CD14-positive monocyte (primary cell): ENCODE measurements around the gene ANO2. TPM values are rescaled to one million over a fixed set of nuclear protein-coding genes. Genes with fewer than 3 reads are reported as not detected.

Experiments used
- DNase-seq, 3 donors: peaks; one replicate each; pipeline ENCODE4 v3.0.0-alpha.2; 2011 to 2022
- H2AFZ ChIP-seq: 2 replicates; pipeline ENCODE4 v1.6.0; 2012; ENCODE audit warnings: mild to moderate bottlenecking, low read depth, low read length, inconsistent platforms; ENCODE audit not compliant: insufficient read depth, poor library complexity, severe bottlenecking
- H3K27ac ChIP-seq, 2 donors: 1 replicate in 1 of 2; 2 replicates in 1 of 2; pipeline ENCODE4 v1.5.1; 2012 to 2013; ENCODE audit warnings: low read length in 2 of 2, control low read depth in 1 of 2, inconsistent platforms in 1 of 2, low read depth in 1 of 2, mild to moderate bottlenecking in 1 of 2
- H3K27me3 ChIP-seq, 2 donors: one replicate each; pipeline versions ENCODE4 v1.6.0 to v1.6.1; 2011 to 2013; ENCODE audit warnings: low read length in 2 of 2; ENCODE audit not compliant: control insufficient read depth in 2 of 2, insufficient read depth in 2 of 2
- H3K36me3 ChIP-seq, 2 donors: replicated peaks in 1 of 2; 1 replicate in 1 of 2; 2 replicates in 1 of 2; pipeline versions ENCODE4 v1.5.1 to v1.6.1; 2012 to 2013; ENCODE audit warnings: low read length in 2 of 2, control low read depth in 1 of 2, inconsistent platforms in 1 of 2, mild to moderate bottlenecking in 1 of 2; ENCODE audit not compliant: insufficient read depth in 2 of 2, control insufficient read depth in 1 of 2
- H3K4me1 ChIP-seq, 2 donors: 1 replicate in 1 of 2; 2 replicates in 1 of 2; pipeline versions ENCODE4 v1.5.1 to v1.6.1; 2012 to 2013; ENCODE audit warnings: low read length in 2 of 2, control low read depth in 1 of 2, inconsistent platforms in 1 of 2, mild to moderate bottlenecking in 1 of 2, moderate library complexity in 1 of 2; ENCODE audit not compliant: insufficient read depth in 2 of 2, control insufficient read depth in 1 of 2
- H3K4me2 ChIP-seq: replicated peaks from 2 replicates; pipeline ENCODE3; 2012; ENCODE audit warnings: low read length, moderate library complexity, mild to moderate bottlenecking; ENCODE audit not compliant: poor library complexity, severe bottlenecking; ENCODE audit errors: extremely low read depth
- H3K4me3 ChIP-seq, 3 experiments: fragments of 200-600 bp in 1 of 3; sonication (generic) in 1 of 3; replicated peaks in 1 of 3; 1 replicate in 2 of 3; 2 replicates in 1 of 3; pipeline ENCODE4 v1.5.1; 2011 to 2013; ENCODE audit warnings: low read length in 3 of 3, mild to moderate bottlenecking in 3 of 3, control low read depth in 2 of 3, low read depth in 2 of 3, inconsistent platforms in 1 of 3, moderate library complexity in 1 of 3
- H3K79me2 ChIP-seq: 2 replicates; pipeline ENCODE4 v1.6.0; 2012; ENCODE audit warnings: mild to moderate bottlenecking, control low read depth, inconsistent platforms, low read length, moderate library complexity; ENCODE audit not compliant: insufficient read depth
- H3K9ac ChIP-seq: 2 replicates; pipeline ENCODE4 v1.6.0; 2017; ENCODE audit warnings: low read length, mild to moderate bottlenecking; ENCODE audit not compliant: insufficient read depth, poor library complexity, severe bottlenecking
- H3K9me3 ChIP-seq, 2 donors: replicated peaks in 1 of 2; 1 replicate in 1 of 2; 2 replicates in 1 of 2; pipeline versions ENCODE4 v1.5.1 to v1.6.1; 2012 to 2013; ENCODE audit warnings: low read length in 2 of 2, control low read depth in 1 of 2; ENCODE audit not compliant: control insufficient read depth in 1 of 2, insufficient read depth in 1 of 2
- H4K20me1 ChIP-seq: 2 replicates; pipeline ENCODE4 v1.6.0; 2012; ENCODE audit warnings: mild to moderate bottlenecking, low read length, control low read depth, moderate library complexity; ENCODE audit not compliant: insufficient read depth
- H3K27ac Mint-ChIP-seq, 7 donors: one replicate each; pipeline ENCODE4 v1.8.0; 2020; ENCODE audit warnings: mild to moderate bottlenecking in 7 of 7, mixed read lengths in 7 of 7, moderate library complexity in 6 of 7, inconsistent platforms in 2 of 7
- H3K27me3 Mint-ChIP-seq, 3 donors: one replicate each; pipeline ENCODE4 v1.8.0; 2021 to 2022; ENCODE audit warnings: low read depth in 3 of 3, mild to moderate bottlenecking in 3 of 3, mixed read lengths in 3 of 3, moderate library complexity in 3 of 3, inconsistent platforms in 1 of 3
- H3K36me3 Mint-ChIP-seq, 2 donors: one replicate each; pipeline ENCODE4 v1.8.0; 2020; ENCODE audit warnings: mixed read lengths in 2 of 2, inconsistent platforms in 1 of 2, mild to moderate bottlenecking in 1 of 2
- H3K4me1 Mint-ChIP-seq: one replicate; pipeline ENCODE4 v1.8.0; 2020; ENCODE audit warnings: mild to moderate bottlenecking, mixed read lengths
- H3K4me3 Mint-ChIP-seq, 2 donors: one replicate each; pipeline ENCODE4 v1.8.0; 2020; ENCODE audit warnings: mild to moderate bottlenecking in 2 of 2, mixed read lengths in 2 of 2, moderate library complexity in 1 of 2
- H3K9me3 Mint-ChIP-seq, 7 donors: one replicate each; pipeline ENCODE4 v1.8.0; 2020 to 2022; ENCODE audit warnings: mixed read lengths in 7 of 7, mild to moderate bottlenecking in 6 of 7, moderate library complexity in 6 of 7, inconsistent platforms in 2 of 7
- CTCF ChIP-seq: fragments of 200-600 bp; IDR thresholded peaks from one replicate; pipeline ENCODE4 v1.8.0; 2022; ENCODE audit warnings: antibody characterized with exemption, mild to moderate bottlenecking
- WGBS: methylation state at CpG from one replicate; pipeline ENCODE4 v1.1.5; 2013; ENCODE audit warnings: missing lambda C conversion rate; ENCODE audit not compliant: insufficient coverage; 5-methylcytosine and 5-hydroxymethylcytosine counted together
- intact Hi-C, 2 donors: fragments of 100-400 bp; cut with micrococcal nuclease; formaldehyde crosslinking; loops; one replicate each; pipeline versions ENCODE4 v1.15.0 to v1.15.1; 2023
- polyA plus RNA-seq, 3 donors: library from polyadenylated mRNA; depleted of rRNA in 1 of 3; unstranded in 2 of 3; stranded (reverse) in 1 of 3; fragments of 300-500 nt in 2 of 3; fragments of >200 nt in 1 of 3; fragmentation: Illumina TruSeq in 2 of 3; gene quantifications; 1 replicate in 2 of 3; 2 replicates in 1 of 3; pipeline ENCODE4 v1.2.3, GENCODE V29; 2012 to 2021

ANO2 gene
- polyA plus RNA-seq, 3 donors = not detected

DNA sequence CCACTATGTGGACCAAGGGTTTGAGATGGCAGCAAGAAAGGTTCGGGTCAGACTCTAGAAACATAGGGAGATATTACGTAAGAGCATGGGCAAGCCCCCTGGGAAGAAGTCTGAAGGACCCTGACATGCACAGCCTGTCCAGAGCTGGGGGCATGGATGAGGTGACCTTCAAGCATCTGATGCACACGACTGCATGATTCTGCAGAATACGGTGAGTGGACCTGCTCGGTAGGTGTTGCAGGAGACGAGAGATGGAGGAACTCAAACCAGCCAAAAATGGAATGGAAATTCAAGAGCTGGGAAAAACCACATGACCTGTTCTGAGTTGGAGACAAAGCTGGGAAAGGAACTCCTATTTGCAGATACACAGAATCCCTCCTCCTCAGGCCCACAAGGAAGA lies 43.6 kb downstream of the ANO2 start:
- Mint-ChIP-seq H3K27ac (no peak overlapping the region), H3K36me3 (no peaks in the 10 kb centered on the region), H3K9me3 (peaks cover 0 to 3% (median 0%) of the 10 kb centered on the region in 7 donors), H3K4me1 (no peaks in the 10 kb centered on the region), H3K4me3 (no peak overlapping the region), H3K27me3 (peaks cover 3 to 7% (median 3%) of the 10 kb centered on the region in 3 donors)
- no peak overlapping the region for H3K9ac ChIP-seq
- no peak for TF ChIP-seq CTCF
- no peaks in the 10 kb centered on the region for H3K79me2 ChIP-seq
- no peak for DNase-seq
- H3K4me3 ChIP-seq = no peak overlapping the region
- H3K4me2 ChIP-seq = no peak overlapping the region
- peaks cover 0 to 2% of the 10 kb centered on the region in 2 donors for H3K27me3 ChIP-seq
- WGBS = 92% methylated on average over 6 of the region's 6 CpGs
- intact Hi-C loops = no loop called here
- no peaks in the 10 kb centered on the region for H3K36me3 ChIP-seq
- no peak overlapping the region for H3K27ac ChIP-seq
- H3K9me3 ChIP-seq = no peaks in the 10 kb centered on the region
- no peak overlapping the region for H2AFZ ChIP-seq
- no peaks in the 10 kb centered on the region for H3K4me1 ChIP-seq
- H4K20me1 ChIP-seq = no peaks in the 10 kb centered on the region

- H2AFZ ChIP-seq = no peak overlapping the region
- peaks cover 2% of the 10 kb centered on the region in 2 donors for H3K27me3 ChIP-seq
- no peaks in the 10 kb centered on the region for H3K4me1 ChIP-seq
- no peaks in the 10 kb centered on the region for H3K79me2 ChIP-seq
- no peaks in the 10 kb centered on the region for H3K9me3 ChIP-seq
- Mint-ChIP-seq H3K4me3 (no peak overlapping the region), H3K27me3 (peaks cover 2 to 5% (median 3%) of the 10 kb centered on the region in 3 donors), H3K36me3 (no peaks in the 10 kb centered on the region), H3K9me3 (peaks cover 0 to 3% (median 0%) of the 10 kb centered on the region in 7 donors), H3K4me1 (no peaks in the 10 kb centered on the region), H3K27ac (peak overlapping the region in 1 of 7 donors; percentile 47)
- WGBS = 88% methylated on average over 12 of the region's 15 CpGs
- DNase-seq = no peak
- TF ChIP-seq CTCF = no peak
- no peak overlapping the region for H3K4me2 ChIP-seq
- no peak overlapping the region for H3K9ac ChIP-seq
- no peaks in the 10 kb centered on the region for H4K20me1 ChIP-seq
- intact Hi-C loops = no loop called here
- no peaks in the 10 kb centered on the region for H3K36me3 ChIP-seq
- H3K4me3 ChIP-seq = no peak overlapping the region
- H3K27ac ChIP-seq = no peak overlapping the region
Measured at GRCh38 chr12:5900533-5901205, 44.4 kb downstream of the ANO2 start.
